Fibroblast of skin of left quadriceps (primary cell): Measurements from ENCODE around the gene HOOK2.
A peak's percentile ranks its signal among the peaks of the same experiment; 100 is the strongest.
"Not testable (repeated sequence)": the region's sequence is repeated elsewhere in the genome, so short reads cannot be mapped to it uniquely, and the experiment has no call there.

Experiments used
- DNase-seq, 2 experiments: peaks; one replicate each; pipeline ENCODE4 v3.0.0-alpha.2; 2013; ENCODE audit warnings: low read depth in 2 of 2

Gene HOOK2

GRCh38 chr19:12754465-12755196 is 20.7 kb downstream of the HOOK2 start:
- DNase-seq, result no peak

- no peak for DNase-seq
These were observed 23.1 kb downstream of the HOOK2 start for GRCh38 chr19:12752056-12752781.

GRCh38 chr19:12751635-12752034 is 23.7 kb downstream of the HOOK2 start, which contains the start of gene BEST2:
Gene BEST2, plus strand, starts transcription at chr19:12751791. Its CDS starts 802 bp downstream, at chr19:12752593.
- DNase-seq, result no peak

- DNase-seq, result no peak
These were observed 24.5 kb downstream of the HOOK2 start for GRCh38 chr19:12750851-12751250.

GRCh38 chr19:12749938-12750521 is 25.3 kb downstream of the HOOK2 start:
- DNase-seq, result no peak

GRCh38 chr19:12748489-12748888 is 26.9 kb downstream of the HOOK2 start:
- no peak for DNase-seq

GRCh38 chr19:12745166-12745897 is 30.0 kb downstream of the HOOK2 start:
- no peak for DNase-seq

- no peak for DNase-seq
These were observed 37.5 kb downstream of the HOOK2 start for GRCh38 chr19:12737835-12738351.

GRCh38 chr19:12736995-12737834 is 38.1 kb downstream of the HOOK2 start, which contains the start of gene GET3:
Gene GET3, plus strand, starts transcription at chr19:12737497. Its CDS starts 9 bp downstream, at chr19:12737506.
- peak; percentile 100 for DNase-seq

GRCh38 chr19:12733369-12734214 is 41.8 kb downstream of the HOOK2 start:
- no peak for DNase-seq

- DNase-seq, result no peak
These were observed 44.0 kb downstream of the HOOK2 start for GRCh38 chr19:12731337-12731736.

- no peak for DNase-seq
These were observed 45.3 kb downstream of the HOOK2 start for GRCh38 chr19:12730064-12730463.

GRCh38 chr19:12727745-12728433 is 47.5 kb downstream of the HOOK2 start:
- no peak for DNase-seq

GRCh38 chr19:12726988-12727316 is 48.4 kb downstream of the HOOK2 start:
- DNase-seq, result no peak

- not testable (repeated sequence) for DNase-seq
These were observed 49.7 kb downstream of the HOOK2 start for GRCh38 chr19:12725612-12726011.

GRCh38 chr19:12723641-12724426 is 51.5 kb downstream of the HOOK2 start, which contains the start of gene TNPO2:
Gene TNPO2, minus strand, starts transcription at chr19:12723932. Its CDS starts 2,955 bp downstream, at chr19:12720977.
- DNase-seq, result peak in 1 of 2 experiments; percentile 22

- no peak for DNase-seq
These were observed 52.0 kb downstream of the HOOK2 start for GRCh38 chr19:12723381-12723640.

- DNase-seq, result peak; percentile 99
These were observed 52.6 kb downstream of the HOOK2 start for GRCh38 chr19:12722566-12723380.
